Stomach smooth muscle (tissue), 2 donors: Measurements from ENCODE around the gene DCBLD1.

Experiments used
- H3K27ac ChIP-seq: one replicate; pipeline ENCODE4 v1.7.0; 2013; ENCODE audit warnings: mild to moderate bottlenecking, low read length, inconsistent platforms
- H3K27me3 ChIP-seq, 2 donors: one replicate each; pipeline ENCODE4 v1.7.0; 2013; ENCODE audit warnings: low read length in 2 of 2; ENCODE audit not compliant: insufficient read depth in 2 of 2, control insufficient read depth in 1 of 2
- H3K36me3 ChIP-seq, 2 donors: one replicate each; pipeline ENCODE4 v1.7.0; 2013; ENCODE audit warnings: low read length in 2 of 2; ENCODE audit not compliant: control insufficient read depth in 2 of 2, insufficient read depth in 2 of 2
- H3K4me1 ChIP-seq: one replicate; pipeline ENCODE4 v1.7.0; 2013; ENCODE audit warnings: low read length; ENCODE audit not compliant: control insufficient read depth, insufficient read depth
- H3K4me3 ChIP-seq, 2 donors: one replicate each; pipeline ENCODE4 v1.7.0; 2013; ENCODE audit warnings: low read length in 2 of 2
- H3K9ac ChIP-seq, 2 donors: one replicate each; pipeline ENCODE4 v1.7.0; 2013; ENCODE audit warnings: low read length in 2 of 2, mild to moderate bottlenecking in 1 of 2
- H3K9me3 ChIP-seq, 2 donors: one replicate each; pipeline ENCODE4 v1.7.0; 2013; ENCODE audit warnings: low read length in 2 of 2; ENCODE audit not compliant: control insufficient read depth in 2 of 2
- donor health status: healthy.
- donor health status: Pancreatic carcinoma.

DCBLD1 gene

DNA sequence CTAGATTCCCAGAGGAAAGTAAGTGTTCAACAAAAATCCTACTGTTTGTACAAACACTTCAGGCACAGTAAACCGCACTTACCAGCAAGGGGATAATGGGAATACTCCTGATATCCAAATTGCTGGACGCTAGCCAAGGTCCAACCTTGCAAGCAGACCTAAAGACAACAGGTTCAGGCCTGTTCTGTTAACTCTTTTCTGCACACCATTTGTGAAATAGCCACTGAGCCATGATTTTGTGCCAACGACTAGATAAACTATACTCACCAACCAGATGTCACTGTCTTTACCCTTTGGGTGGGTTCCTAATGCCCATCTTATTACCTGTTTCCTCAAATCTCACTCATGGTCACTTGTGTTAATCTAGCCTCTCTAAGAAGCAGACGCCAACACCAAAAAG is 76.3 kb downstream of the DCBLD1 start:
- H3K4me1 ChIP-seq = no peaks in the 10 kb centered on the region
- peaks cover 6 to 13% of the 10 kb centered on the region in 2 donors for H3K36me3 ChIP-seq
- H3K4me3 ChIP-seq = no peak overlapping the region
- H3K27ac ChIP-seq = no peak overlapping the region
- H3K27me3 ChIP-seq = no peaks in the 10 kb centered on the region
- H3K9me3 ChIP-seq = no peaks in the 10 kb centered on the region
- no peak overlapping the region for H3K9ac ChIP-seq

DNA sequence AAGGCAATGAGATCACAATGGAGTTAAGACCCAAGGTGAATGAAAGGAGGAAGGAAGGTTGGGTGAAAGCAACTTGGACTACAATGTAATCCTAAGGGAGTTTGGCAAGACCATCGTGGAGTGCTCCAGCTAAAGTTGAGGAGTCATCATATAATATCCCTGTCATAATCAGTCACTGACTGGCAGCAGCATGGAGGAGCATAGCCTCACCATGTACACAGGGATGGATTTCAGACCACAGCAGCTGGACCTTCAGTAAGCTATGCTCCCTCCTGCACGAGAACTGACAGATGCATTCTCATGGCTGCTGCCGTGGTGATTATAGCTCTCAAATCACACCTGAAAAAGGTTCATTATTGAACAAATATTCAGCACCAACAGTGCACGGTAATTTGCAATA is 76.8 kb downstream of the DCBLD1 start:
- H3K27ac ChIP-seq = no peak overlapping the region
- no peaks in the 10 kb centered on the region for H3K4me1 ChIP-seq
- no peaks in the 10 kb centered on the region for H3K27me3 ChIP-seq
- no peak overlapping the region for H3K9ac ChIP-seq
- H3K9me3 ChIP-seq = no peaks in the 10 kb centered on the region
- no peak overlapping the region for H3K4me3 ChIP-seq
- H3K36me3 ChIP-seq = peaks cover 6 to 13% of the 10 kb centered on the region in 2 donors

DNA sequence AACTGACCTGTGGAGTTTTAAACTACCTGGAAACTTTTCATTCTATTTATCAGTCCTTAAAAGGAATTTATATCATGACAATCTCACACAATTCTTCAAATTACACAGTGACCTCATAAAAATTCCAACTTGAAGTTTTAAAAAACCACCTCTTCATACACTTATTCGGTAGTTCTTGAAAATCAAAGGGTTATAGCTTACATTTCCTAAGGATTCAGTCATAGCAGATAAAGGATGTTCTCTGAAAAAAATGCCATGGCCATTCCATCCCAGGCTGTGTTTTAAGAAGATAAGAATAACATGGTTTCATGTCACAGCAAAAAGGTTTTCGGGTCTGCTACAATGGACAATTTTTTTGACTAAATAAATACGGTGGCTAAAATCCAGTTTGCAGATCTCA is 78.7 kb downstream of the DCBLD1 start:
- Histone ChIP-seq H3K27me3 (no peaks in the 10 kb centered on the region), H3K9ac (no peak overlapping the region), H3K27ac (no peak overlapping the region), H3K36me3 (peaks cover 6 to 16% of the 10 kb centered on the region in 2 donors), H3K9me3 (no peaks in the 10 kb centered on the region), H3K4me1 (no peaks in the 10 kb centered on the region), H3K4me3 (no peak overlapping the region)

- no peaks in the 10 kb centered on the region for H3K27me3 ChIP-seq
- no peak overlapping the region for H3K4me3 ChIP-seq
- H3K27ac ChIP-seq = no peak overlapping the region
- H3K4me1 ChIP-seq = no peaks in the 10 kb centered on the region
- H3K36me3 ChIP-seq = peaks cover 12 to 28% of the 10 kb centered on the region in 2 donors
- no peaks in the 10 kb centered on the region for H3K9me3 ChIP-seq
- H3K9ac ChIP-seq = no peak overlapping the region
Observed at GRCh38 chr6:117564681-117565080, 82.2 kb downstream of the DCBLD1 start.

DNA sequence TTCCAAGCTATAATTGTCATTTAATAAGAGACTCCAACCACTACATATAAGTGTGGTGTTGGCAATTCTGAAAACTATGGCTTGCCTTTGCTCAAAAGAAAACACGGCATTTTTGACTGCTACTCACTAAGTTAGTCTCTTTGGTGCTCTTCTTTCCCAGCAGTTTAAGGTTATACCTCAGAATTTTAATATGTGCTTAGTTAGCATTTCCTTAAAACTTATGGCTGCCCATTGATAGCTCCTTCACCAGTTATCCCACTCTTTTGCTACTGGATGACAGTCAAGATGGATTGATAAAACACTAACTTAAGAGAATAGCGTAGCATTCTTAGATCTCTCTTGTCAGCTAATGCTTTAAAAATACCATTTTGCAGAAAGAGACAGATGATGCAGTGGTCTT is 85.8 kb downstream of the DCBLD1 start:
- H3K9me3 ChIP-seq = no peaks in the 10 kb centered on the region
- no peak overlapping the region for H3K9ac ChIP-seq
- no peak overlapping the region for H3K27ac ChIP-seq
- H3K4me3 ChIP-seq = no peak overlapping the region
- no peaks in the 10 kb centered on the region for H3K4me1 ChIP-seq
- H3K27me3 ChIP-seq = no peaks in the 10 kb centered on the region
- H3K36me3 ChIP-seq = peaks cover 8 to 22% of the 10 kb centered on the region in 2 donors

- no peaks in the 10 kb centered on the region for H3K9me3 ChIP-seq
- H3K27ac ChIP-seq = no peak overlapping the region
- no peak overlapping the region for H3K4me3 ChIP-seq
- no peak overlapping the region for H3K9ac ChIP-seq
- no peaks in the 10 kb centered on the region for H3K4me1 ChIP-seq
- H3K27me3 ChIP-seq = no peaks in the 10 kb centered on the region
- H3K36me3 ChIP-seq = peaks cover 9 to 25% of the 10 kb centered on the region in 2 donors
Observed at GRCh38 chr6:117568831-117569410, 86.4 kb downstream of the DCBLD1 start.

DNA sequence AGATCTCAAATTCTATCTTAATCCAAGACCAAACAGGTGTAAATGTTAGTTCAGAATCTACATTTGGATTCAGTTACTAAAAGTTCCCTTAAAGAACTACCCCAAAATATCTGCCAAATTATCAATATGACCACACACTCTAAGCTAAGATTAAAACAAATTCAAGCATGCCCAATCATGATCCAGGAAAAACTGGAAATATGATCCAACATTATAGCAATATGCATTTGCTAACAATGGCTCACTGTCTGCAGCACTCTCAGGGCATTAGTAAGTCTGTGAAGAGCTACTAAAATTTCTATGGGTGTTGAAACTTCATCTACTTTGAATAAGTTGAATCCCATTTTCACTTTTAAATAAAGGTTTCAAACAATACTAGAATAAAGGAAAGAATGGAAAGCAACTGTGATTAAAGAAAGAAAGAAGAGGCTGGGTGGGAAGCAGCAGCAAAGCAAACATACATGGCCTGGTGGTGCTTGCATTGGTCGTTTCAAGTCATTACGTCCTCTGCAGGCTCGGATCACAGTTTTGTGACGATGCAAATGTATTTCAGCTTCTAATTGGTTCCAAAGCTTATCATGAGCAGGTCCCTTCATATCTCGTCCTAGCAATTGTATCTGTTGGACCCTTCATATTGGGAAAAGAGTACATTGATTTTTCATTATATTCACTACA is 90.7 kb downstream of the DCBLD1 start:
- H3K27ac ChIP-seq = no peak overlapping the region
- H3K9me3 ChIP-seq = no peaks in the 10 kb centered on the region
- H3K4me3 ChIP-seq = no peak overlapping the region
- no peaks in the 10 kb centered on the region for H3K4me1 ChIP-seq
- no peak overlapping the region for H3K9ac ChIP-seq
- H3K36me3 ChIP-seq = peaks cover 8 to 20% of the 10 kb centered on the region in 2 donors
- no peaks in the 10 kb centered on the region for H3K27me3 ChIP-seq

DNA sequence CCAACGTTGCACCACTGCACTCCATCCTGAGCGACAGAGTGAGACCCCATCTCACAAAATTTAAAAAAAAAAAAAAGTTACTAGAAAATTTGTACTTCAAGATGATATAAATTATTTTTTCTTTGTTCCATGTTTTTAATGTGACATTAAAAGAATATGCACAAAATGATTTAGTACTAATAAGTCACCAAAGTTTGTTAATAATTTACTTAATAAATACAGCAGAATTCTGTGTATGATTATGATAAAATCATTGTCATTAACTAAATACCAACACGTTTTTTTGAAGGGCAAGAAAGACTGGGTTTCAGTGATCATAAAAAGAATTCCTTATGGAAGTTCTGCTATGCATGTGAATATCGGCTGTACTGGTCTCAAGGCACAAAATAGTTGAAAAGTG is 91.7 kb downstream of the DCBLD1 start:
- Histone ChIP-seq H3K36me3 (peaks cover 4 to 13% of the 10 kb centered on the region in 2 donors), H3K9me3 (no peaks in the 10 kb centered on the region), H3K9ac (no peak overlapping the region), H3K27ac (no peak overlapping the region), H3K4me1 (no peaks in the 10 kb centered on the region), H3K27me3 (no peaks in the 10 kb centered on the region), H3K4me3 (no peak overlapping the region)

GRCh38 chr6:117585647-117586046 is 103.2 kb downstream of the DCBLD1 start:
- Histone ChIP-seq H3K9me3 (no peaks in the 10 kb centered on the region), H3K4me3 (no peak overlapping the region), H3K4me1 (no peaks in the 10 kb centered on the region), H3K27me3 (no peaks in the 10 kb centered on the region), H3K9ac (no peak overlapping the region), H3K27ac (no peak overlapping the region), H3K36me3 (peaks cover 3 to 7% of the 10 kb centered on the region in 2 donors)

- Histone ChIP-seq H3K27me3 (no peaks in the 10 kb centered on the region), H3K36me3 (peaks cover 3 to 7% of the 10 kb centered on the region in 2 donors), H3K9me3 (no peaks in the 10 kb centered on the region), H3K27ac (no peak overlapping the region), H3K9ac (no peak overlapping the region), H3K4me3 (no peak overlapping the region), H3K4me1 (no peaks in the 10 kb centered on the region)
Observed at GRCh38 chr6:117590447-117590846, 108.0 kb downstream of the DCBLD1 start.

DNA sequence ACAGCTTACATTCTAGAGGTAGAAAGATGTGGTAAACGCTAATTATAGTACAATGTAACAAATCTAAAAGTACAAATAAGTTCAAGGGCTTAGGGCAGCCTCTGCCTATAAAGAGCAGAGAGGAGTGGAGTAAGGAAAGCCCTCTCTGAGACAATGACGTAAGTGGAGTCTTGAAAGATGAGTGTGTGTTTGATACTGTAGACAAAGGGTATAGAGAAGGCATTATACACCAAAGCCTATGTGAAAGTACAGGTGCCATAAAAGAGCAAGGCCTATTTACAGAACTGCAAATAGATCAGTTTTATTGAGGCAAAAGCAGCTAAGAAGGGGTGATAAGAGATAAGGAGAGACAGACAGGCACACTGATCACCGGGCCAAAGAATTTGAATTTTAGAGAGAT is 108.9 kb downstream of the DCBLD1 start:
- Histone ChIP-seq H3K27ac (no peak overlapping the region), H3K4me3 (no peak overlapping the region), H3K4me1 (no peaks in the 10 kb centered on the region), H3K27me3 (no peaks in the 10 kb centered on the region), H3K36me3 (peaks cover 3 to 7% of the 10 kb centered on the region in 2 donors), H3K9ac (no peak overlapping the region), H3K9me3 (no peaks in the 10 kb centered on the region)
